Measurements from ENCODE around the gene KLHL7.

GRCh38 chr7:23161482-23161881, 55.9 kb downstream of the KLHL7 start:
- no peak for TF ChIP-seq RXRA (IDR thresholded peaks at IDR 0.05)
- TF ChIP-seq, protein P1, sequence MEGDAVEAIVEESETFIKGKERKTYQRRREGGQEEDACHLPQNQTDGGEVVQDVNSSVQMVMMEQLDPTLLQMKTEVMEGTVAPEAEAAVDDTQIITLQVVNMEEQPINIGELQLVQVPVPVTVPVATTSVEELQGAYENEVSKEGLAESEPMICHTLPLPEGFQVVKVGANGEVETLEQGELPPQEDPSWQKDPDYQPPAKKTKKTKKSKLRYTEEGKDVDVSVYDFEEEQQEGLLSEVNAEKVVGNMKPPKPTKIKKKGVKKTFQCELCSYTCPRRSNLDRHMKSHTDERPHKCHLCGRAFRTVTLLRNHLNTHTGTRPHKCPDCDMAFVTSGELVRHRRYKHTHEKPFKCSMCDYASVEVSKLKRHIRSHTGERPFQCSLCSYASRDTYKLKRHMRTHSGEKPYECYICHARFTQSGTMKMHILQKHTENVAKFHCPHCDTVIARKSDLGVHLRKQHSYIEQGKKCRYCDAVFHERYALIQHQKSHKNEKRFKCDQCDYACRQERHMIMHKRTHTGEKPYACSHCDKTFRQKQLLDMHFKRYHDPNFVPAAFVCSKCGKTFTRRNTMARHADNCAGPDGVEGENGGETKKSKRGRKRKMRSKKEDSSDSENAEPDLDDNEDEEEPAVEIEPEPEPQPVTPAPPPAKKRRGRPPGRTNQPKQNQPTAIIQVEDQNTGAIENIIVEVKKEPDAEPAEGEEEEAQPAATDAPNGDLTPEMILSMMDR (IDR thresholded peaks at IDR 0.05; ENCODE audit: low read depth, low read length, missing input control): no peak
